ENCODE measurements around the gene KIAA1549. TPM values are rescaled to one million over a fixed set of nuclear protein-coding genes. Genes with fewer than 3 reads are reported as not detected.
"Not testable (repeated sequence)": the region's sequence is repeated elsewhere in the genome, so short reads cannot be mapped to it uniquely, and the experiment has no call there.

KIAA1549 gene
- polyA plus RNA-seq, 1 experiment = 2.5 TPM

DNA sequence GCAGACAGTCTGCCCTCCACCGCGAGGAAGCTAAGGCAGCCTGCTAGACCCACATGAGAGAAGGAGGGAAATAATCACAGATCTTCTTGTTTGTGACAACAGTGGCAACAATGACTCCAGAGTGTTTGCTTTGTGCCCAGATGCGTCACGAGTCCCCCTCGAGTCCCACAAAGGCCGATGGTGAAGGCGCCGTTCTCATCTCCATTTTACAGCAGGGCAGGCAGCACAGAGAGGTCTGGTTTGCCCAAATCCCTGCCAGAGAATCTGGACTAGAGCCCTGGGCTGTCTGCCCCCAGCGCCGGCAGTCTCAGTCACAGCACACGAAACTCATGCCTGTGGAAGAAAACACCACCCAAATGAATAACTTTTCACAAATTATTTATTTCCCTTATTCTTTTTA is 38.1 kb downstream of the KIAA1549 start:
- ChIA-PET POLR2A (no interaction called here), CTCF (no interaction called here)
- DNase-seq (ENCODE audit: low read depth) = no peak

DNA sequence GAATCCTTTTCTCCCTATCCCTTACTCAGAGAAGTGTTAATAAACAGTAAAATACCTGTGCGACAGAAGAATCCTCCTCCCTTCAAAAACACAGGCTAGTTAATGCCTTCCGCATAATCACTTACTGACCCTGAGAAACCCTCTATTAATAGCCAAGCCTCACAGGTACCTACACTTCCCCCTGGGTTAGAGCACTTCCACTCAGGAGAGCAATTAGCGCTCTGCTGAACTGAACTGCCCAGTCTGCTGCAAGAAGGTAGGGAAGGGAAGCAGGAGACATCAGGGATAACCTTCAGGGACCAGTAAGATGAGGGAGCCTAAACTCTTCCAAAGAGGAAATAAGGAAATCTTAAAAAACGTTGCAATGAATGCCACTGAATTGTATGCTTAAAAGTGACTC is 39.6 kb downstream of the KIAA1549 start:
- CTCF ChIA-PET = no interaction called here
- DNase-seq (ENCODE audit: low read depth) = no peak
- H3K36me3 ChIP-seq (ENCODE audit: control insufficient read depth, insufficient read depth, low read length) = no peaks in the 10 kb centered on the region
- TF ChIP-seq, protein P1, sequence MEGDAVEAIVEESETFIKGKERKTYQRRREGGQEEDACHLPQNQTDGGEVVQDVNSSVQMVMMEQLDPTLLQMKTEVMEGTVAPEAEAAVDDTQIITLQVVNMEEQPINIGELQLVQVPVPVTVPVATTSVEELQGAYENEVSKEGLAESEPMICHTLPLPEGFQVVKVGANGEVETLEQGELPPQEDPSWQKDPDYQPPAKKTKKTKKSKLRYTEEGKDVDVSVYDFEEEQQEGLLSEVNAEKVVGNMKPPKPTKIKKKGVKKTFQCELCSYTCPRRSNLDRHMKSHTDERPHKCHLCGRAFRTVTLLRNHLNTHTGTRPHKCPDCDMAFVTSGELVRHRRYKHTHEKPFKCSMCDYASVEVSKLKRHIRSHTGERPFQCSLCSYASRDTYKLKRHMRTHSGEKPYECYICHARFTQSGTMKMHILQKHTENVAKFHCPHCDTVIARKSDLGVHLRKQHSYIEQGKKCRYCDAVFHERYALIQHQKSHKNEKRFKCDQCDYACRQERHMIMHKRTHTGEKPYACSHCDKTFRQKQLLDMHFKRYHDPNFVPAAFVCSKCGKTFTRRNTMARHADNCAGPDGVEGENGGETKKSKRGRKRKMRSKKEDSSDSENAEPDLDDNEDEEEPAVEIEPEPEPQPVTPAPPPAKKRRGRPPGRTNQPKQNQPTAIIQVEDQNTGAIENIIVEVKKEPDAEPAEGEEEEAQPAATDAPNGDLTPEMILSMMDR (IDR thresholded peaks at IDR 0.05; ENCODE audit: insufficient read depth, low read depth, low read length) = no peak
- no peak overlapping the region for H3K4me3 ChIP-seq (ENCODE audit: low read depth, low read length)
- no peaks in the 10 kb centered on the region for H3K27me3 ChIP-seq (ENCODE audit: control insufficient read depth, insufficient read depth, low read length)
- POLR2A ChIA-PET = no interaction called here

More for the DNA sequence above, 38.1 kb downstream of the KIAA1549 start:
- Histone ChIP-seq H3K36me3 (ENCODE audit: control insufficient read depth, insufficient read depth, low read length) (no peaks in the 10 kb centered on the region), H3K27me3 (ENCODE audit: control insufficient read depth, insufficient read depth, low read length) (no peaks in the 10 kb centered on the region), H3K4me3 (ENCODE audit: low read depth, low read length) (no peak overlapping the region)
- TF ChIP-seq, protein P1 (IDR thresholded peaks at IDR 0.05; ENCODE audit: insufficient read depth, low read depth, low read length) = no peak

DNA sequence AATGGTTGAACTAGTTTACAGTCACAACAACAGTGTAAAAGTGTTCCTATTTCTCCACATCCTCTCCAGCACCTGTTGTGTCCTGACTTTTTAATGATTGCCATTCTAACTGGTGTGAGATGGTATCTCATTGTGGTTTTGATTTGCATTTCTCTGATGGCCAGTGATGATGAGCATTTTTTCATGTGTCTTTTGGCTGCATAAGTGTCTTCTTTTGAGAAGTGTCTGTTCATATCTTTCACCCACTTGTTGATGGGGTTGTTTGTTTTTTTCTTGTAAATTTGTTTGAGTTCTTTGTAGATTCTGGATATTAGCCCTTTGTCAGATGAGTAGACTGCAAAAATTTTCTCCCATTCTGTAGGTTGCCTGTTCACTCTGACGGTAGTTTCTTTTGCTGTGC is 40.6 kb downstream of the KIAA1549 start:
- H3K27me3 ChIP-seq (ENCODE audit: control insufficient read depth, insufficient read depth, low read length); CTCF ChIA-PET; DNase-seq (ENCODE audit: low read depth); POLR2A ChIA-PET; H3K4me3 ChIP-seq (ENCODE audit: low read depth, low read length); H3K36me3 ChIP-seq (ENCODE audit: control insufficient read depth, insufficient read depth, low read length): not testable (repeated sequence)

DNA sequence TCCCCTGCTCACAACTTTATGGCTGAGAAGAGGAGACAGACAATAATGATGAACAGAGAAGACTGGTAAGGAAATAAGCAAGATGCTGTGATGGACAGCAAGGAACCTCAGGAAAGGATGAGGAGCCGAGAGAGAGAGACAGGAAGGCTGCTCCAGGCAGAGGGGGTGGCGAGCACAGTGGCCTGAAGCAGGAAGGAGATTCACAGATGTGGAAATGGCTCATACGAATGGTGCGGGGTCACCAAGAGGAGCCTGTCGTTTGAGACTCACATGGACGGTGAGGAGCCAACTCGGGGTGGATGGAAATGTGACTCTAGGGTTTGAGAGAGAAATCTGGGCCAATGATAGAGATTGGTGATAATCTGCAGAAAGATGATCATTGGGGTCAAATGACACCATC is 43.7 kb downstream of the KIAA1549 start:
- ChIA-PET POLR2A (no interaction called here), CTCF (no interaction called here)
- no peaks in the 10 kb centered on the region for H3K27me3 ChIP-seq (ENCODE audit: control insufficient read depth, insufficient read depth, low read length)
- H3K4me3 ChIP-seq (ENCODE audit: low read depth, low read length) = no peak overlapping the region
- TF ChIP-seq, protein P1 (IDR thresholded peaks at IDR 0.05; ENCODE audit: insufficient read depth, low read depth, low read length) = no peak
- H3K36me3 ChIP-seq (ENCODE audit: control insufficient read depth, insufficient read depth, low read length) = no peaks in the 10 kb centered on the region
- no peak for DNase-seq (ENCODE audit: low read depth)

DNA sequence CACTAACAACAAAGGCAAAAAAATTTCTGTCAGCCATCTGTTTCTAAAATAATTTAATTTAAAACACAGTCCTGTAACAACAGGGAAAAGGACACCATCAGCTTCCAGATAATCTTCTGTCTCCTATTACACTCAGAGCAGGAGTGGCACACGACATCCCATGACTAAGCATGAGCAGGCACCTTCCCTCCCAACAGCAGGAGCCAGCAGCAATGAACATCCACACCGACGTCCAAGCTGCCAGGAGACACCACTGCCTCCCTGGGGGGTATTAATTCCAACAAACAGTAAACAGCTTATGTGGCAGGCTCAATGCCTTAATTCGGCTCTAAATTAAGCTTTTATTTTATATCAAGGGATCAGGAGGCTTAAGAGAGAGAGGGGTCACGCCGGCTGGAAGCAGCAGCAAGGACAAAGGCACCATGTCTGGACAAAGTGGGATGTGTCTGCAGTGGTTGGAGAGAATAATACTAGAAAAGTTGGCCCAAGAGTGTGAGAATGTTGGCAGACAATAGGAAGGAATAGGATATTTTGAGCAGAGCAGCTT is 45.7 kb downstream of the KIAA1549 start:
- peak; percentile 65 for DNase-seq (ENCODE audit: low read depth)
- TF ChIP-seq, protein P1 (IDR thresholded peaks at IDR 0.05; ENCODE audit: insufficient read depth, low read depth, low read length) = no peak
- Histone ChIP-seq H3K4me3 (ENCODE audit: low read depth, low read length) (no peak overlapping the region), H3K27me3 (ENCODE audit: control insufficient read depth, insufficient read depth, low read length) (no peaks in the 10 kb centered on the region), H3K36me3 (ENCODE audit: control insufficient read depth, insufficient read depth, low read length) (no peaks in the 10 kb centered on the region)
- CTCF ChIA-PET = interaction anchor here (1.3 to 1.4 kb wide), 3 partner anchors 10 to 49 kb away, joined by 3 to 4 read pairs (median 4); no protein-coding TSS in a partner anchor
- POLR2A ChIA-PET = no interaction called here

DNA sequence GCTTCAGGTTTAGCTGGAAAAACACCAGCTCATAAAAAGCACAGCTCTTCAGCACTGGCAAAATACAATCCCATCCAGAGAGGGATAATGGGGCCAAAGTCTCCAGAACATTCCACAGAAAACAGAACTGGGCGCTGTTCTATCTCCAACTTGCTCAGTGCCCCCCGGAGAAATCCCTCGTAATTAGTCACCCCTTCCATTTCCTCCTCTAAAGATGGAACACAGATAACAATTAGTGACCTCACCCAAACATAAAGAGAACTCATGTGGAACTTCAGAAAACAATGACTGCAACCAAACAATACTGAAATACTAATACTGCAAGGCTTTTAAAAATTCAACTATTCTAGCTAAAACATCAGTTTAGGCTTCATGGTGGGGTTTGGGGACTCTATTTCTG is 46.3 kb downstream of the KIAA1549 start:
- ChIA-PET CTCF (interaction anchor here (0.5 to 1.4 kb wide), 4 partner anchors 10 to 124 kb away, joined by 3 to 4 read pairs (median 3); no protein-coding TSS in a partner anchor), POLR2A (no interaction called here)
- TF ChIP-seq, protein P1 (IDR thresholded peaks at IDR 0.05; ENCODE audit: insufficient read depth, low read depth, low read length) = no peak
- Histone ChIP-seq H3K4me3 (ENCODE audit: low read depth, low read length) (no peak overlapping the region), H3K36me3 (ENCODE audit: control insufficient read depth, insufficient read depth, low read length) (no peaks in the 10 kb centered on the region), H3K27me3 (ENCODE audit: control insufficient read depth, insufficient read depth, low read length) (no peaks in the 10 kb centered on the region)
- DNase-seq (ENCODE audit: low read depth) = peak; percentile 26
